GM19372 (cell line): Measurements from ENCODE around the gene LSP1.

Experiments used
- ATAC-seq: cut with Tn5 transposase; IDR thresholded peaks from one replicate; pipeline ENCODE4 v1.9.1; 2021; ENCODE audit warnings: mild to moderate bottlenecking, low read depth, moderate library complexity; ENCODE audit not compliant: unreplicated experiment

The LSP1 gene

GRCh38 chr11:1913271-1914060 is 60.6 kb downstream of the LSP1 start:
- ATAC-seq: no peak

- ATAC-seq: no peak
These were observed 62.9 kb downstream of the LSP1 start for GRCh38 chr11:1915795-1916131.

- ATAC-seq: no peak
These were observed 63.5 kb downstream of the LSP1 start for GRCh38 chr11:1916132-1916985.

GRCh38 chr11:1916986-1917522 is 64.2 kb downstream of the LSP1 start:
- ATAC-seq: no peak

GRCh38 chr11:1917523-1918435 is 64.9 kb downstream of the LSP1 start:
- no peak for ATAC-seq

GRCh38 chr11:1918436-1919315 is 65.8 kb downstream of the LSP1 start:
- no peak for ATAC-seq

- no peak for ATAC-seq
These were observed 66.7 kb downstream of the LSP1 start, which contains the start of gene TNNT3 for GRCh38 chr11:1919391-1920127. TNNT3 (plus strand) TSS chr11:1919703; CDS start chr11:1922875, 3,172 bp downstream.

GRCh38 chr11:1920128-1920908 is 67.4 kb downstream of the LSP1 start:
- ATAC-seq: no peak

- ATAC-seq: no peak
These were observed 68.2 kb downstream of the LSP1 start for GRCh38 chr11:1920909-1921573.

- no peak for ATAC-seq
These were observed 68.8 kb downstream of the LSP1 start for GRCh38 chr11:1921574-1922141.

GRCh38 chr11:1922481-1923081 is 69.7 kb downstream of the LSP1 start:
- ATAC-seq: no peak

- no peak for ATAC-seq
These were observed 70.5 kb downstream of the LSP1 start for GRCh38 chr11:1923201-1923956.

- no peak for ATAC-seq
These were observed 71.3 kb downstream of the LSP1 start for GRCh38 chr11:1924181-1924580.

GRCh38 chr11:1924646-1925372 is 71.9 kb downstream of the LSP1 start:
- no peak for ATAC-seq

GRCh38 chr11:1925373-1926155 is 72.7 kb downstream of the LSP1 start:
- no peak for ATAC-seq
